ENCODE results near the gene PKD1. TPM values are rescaled to one million over a fixed set of nuclear protein-coding genes. Genes with fewer than 3 reads are reported as not detected.
"Not testable (repeated sequence)": the region's sequence is repeated elsewhere in the genome, so short reads cannot be mapped to it uniquely, and the experiment has no call there.

PKD1 gene
- total and polyA plus RNA-seq, 7 experiments from 2014 or later = 4.9 to 153 (median 97.6) TPM

- H3K9me3 Mint-ChIP-seq; H3K27ac Mint-ChIP-seq; ATAC-seq; H3K4me3 ChIP-seq (ENCODE audit: low read length); H3K9me3 ChIP-seq (ENCODE audit: control insufficient read depth in 2 of 3, low read length in 3 of 3); CTCF ChIA-PET; POLR2A ChIA-PET; H3K27me3 ChIP-seq (ENCODE audit: control insufficient read depth in 2 of 2, insufficient read depth in 2 of 2, low read length in 2 of 2); H3K4me3 Mint-ChIP-seq; DNase-seq; H3K27ac ChIP-seq (ENCODE audit: low read depth, low read length); H3K4me1 ChIP-seq (ENCODE audit: control insufficient read depth in 2 of 2, insufficient read depth in 2 of 2, low read length in 2 of 2); intact Hi-C loops (cut with micrococcal nuclease); H3K27me3 Mint-ChIP-seq; H3K36me3 Mint-ChIP-seq: not testable (repeated sequence)
- H3K36me3 ChIP-seq (ENCODE audit: control insufficient read depth in 2 of 3, insufficient read depth in 3 of 3, low read length in 3 of 3) = peaks cover 0 to 17% (median 0%) of the 10 kb centered on the region in 3 experiments
- H3K4me1 Mint-ChIP-seq = peaks cover 0 to 12% (median 9%) of the 10 kb centered on the region in 7 donors
Measured at GRCh38 chr16:2116428-2116827, 19.3 kb downstream of the PKD1 start.

- Mint-ChIP-seq H3K27me3 (no peaks in the 10 kb centered on the region), H3K4me1 (peaks cover 0 to 5% (median 4%) of the 10 kb centered on the region in 7 donors), H3K4me3 (no peak overlapping the region), H3K36me3 (no peaks in the 10 kb centered on the region), H3K27ac (no peak overlapping the region), H3K9me3 (no peaks in the 10 kb centered on the region)
- no peak for ATAC-seq
- intact Hi-C loops (cut with micrococcal nuclease) = no loop called here
- H3K27me3 ChIP-seq (ENCODE audit: control insufficient read depth in 2 of 2, insufficient read depth in 2 of 2, low read length in 2 of 2) = no peaks in the 10 kb centered on the region
- no peak overlapping the region for H3K27ac ChIP-seq (ENCODE audit: low read depth, low read length)
- no peak overlapping the region for H3K4me3 ChIP-seq (ENCODE audit: low read length)
- POLR2A ChIA-PET = no interaction called here
- H3K4me1 ChIP-seq (ENCODE audit: control insufficient read depth in 2 of 2, insufficient read depth in 2 of 2, low read length in 2 of 2) = no peaks in the 10 kb centered on the region
- H3K9me3 ChIP-seq (ENCODE audit: control insufficient read depth in 2 of 3, low read length in 3 of 3) = no peaks in the 10 kb centered on the region
- H3K36me3 ChIP-seq (ENCODE audit: control insufficient read depth in 2 of 3, insufficient read depth in 3 of 3, low read length in 3 of 3) = peaks cover 0 to 25% (median 0%) of the 10 kb centered on the region in 3 experiments
- DNase-seq = no peak
- CTCF ChIA-PET = no interaction called here
Measured at GRCh38 chr16:2115591-2115973, 20.1 kb downstream of the PKD1 start.

- H3K9me3 Mint-ChIP-seq; intact Hi-C loops (cut with micrococcal nuclease); H3K36me3 Mint-ChIP-seq; H3K4me1 ChIP-seq (ENCODE audit: control insufficient read depth in 2 of 2, insufficient read depth in 2 of 2, low read length in 2 of 2); H3K9me3 ChIP-seq (ENCODE audit: control insufficient read depth in 2 of 3, low read length in 3 of 3); H3K4me3 ChIP-seq (ENCODE audit: low read length); H3K4me3 Mint-ChIP-seq; CTCF ChIA-PET; H3K27ac ChIP-seq (ENCODE audit: low read depth, low read length); POLR2A ChIA-PET; H3K27me3 Mint-ChIP-seq; ATAC-seq; H3K27me3 ChIP-seq (ENCODE audit: control insufficient read depth in 2 of 2, insufficient read depth in 2 of 2, low read length in 2 of 2); H3K4me1 Mint-ChIP-seq; DNase-seq: not testable (repeated sequence)
- H3K27ac Mint-ChIP-seq = peak overlapping the region in 1 of 9 donors; percentile 25
- peaks cover 0 to 25% (median 0%) of the 10 kb centered on the region in 3 experiments for H3K36me3 ChIP-seq (ENCODE audit: control insufficient read depth in 2 of 3, insufficient read depth in 3 of 3, low read length in 3 of 3)
Measured at GRCh38 chr16:2114885-2115590, 20.7 kb downstream of the PKD1 start.

GRCh38 chr16:2114225-2114624 is 21.5 kb downstream of the PKD1 start:
- H3K36me3 Mint-ChIP-seq; CTCF ChIA-PET; DNase-seq; H3K9me3 ChIP-seq (ENCODE audit: control insufficient read depth in 2 of 3, low read length in 3 of 3); H3K9me3 Mint-ChIP-seq; POLR2A ChIA-PET; H3K27me3 Mint-ChIP-seq; H3K27ac Mint-ChIP-seq; H3K4me1 Mint-ChIP-seq; ATAC-seq; H3K27ac ChIP-seq (ENCODE audit: low read depth, low read length); H3K4me1 ChIP-seq (ENCODE audit: control insufficient read depth in 2 of 2, insufficient read depth in 2 of 2, low read length in 2 of 2); H3K4me3 Mint-ChIP-seq; H3K27me3 ChIP-seq (ENCODE audit: control insufficient read depth in 2 of 2, insufficient read depth in 2 of 2, low read length in 2 of 2); H3K4me3 ChIP-seq (ENCODE audit: low read length); intact Hi-C loops (cut with micrococcal nuclease): not testable (repeated sequence)
- H3K36me3 ChIP-seq (ENCODE audit: control insufficient read depth in 2 of 3, insufficient read depth in 3 of 3, low read length in 3 of 3) = peaks cover 0 to 25% (median 0%) of the 10 kb centered on the region in 3 experiments

GRCh38 chr16:2112539-2113106 is 23.1 kb downstream of the PKD1 start:
- H3K27ac Mint-ChIP-seq; H3K27ac ChIP-seq (ENCODE audit: low read depth, low read length); H3K4me1 ChIP-seq (ENCODE audit: control insufficient read depth in 2 of 2, insufficient read depth in 2 of 2, low read length in 2 of 2); CTCF ChIA-PET; H3K9me3 ChIP-seq (ENCODE audit: control insufficient read depth in 2 of 3, low read length in 3 of 3); intact Hi-C loops (cut with micrococcal nuclease); ATAC-seq; H3K27me3 ChIP-seq (ENCODE audit: control insufficient read depth in 2 of 2, insufficient read depth in 2 of 2, low read length in 2 of 2); H3K27me3 Mint-ChIP-seq; H3K9me3 Mint-ChIP-seq; POLR2A ChIA-PET; H3K36me3 Mint-ChIP-seq; H3K4me1 Mint-ChIP-seq; DNase-seq; H3K4me3 Mint-ChIP-seq; H3K4me3 ChIP-seq (ENCODE audit: low read length): not testable (repeated sequence)
- H3K36me3 ChIP-seq (ENCODE audit: control insufficient read depth in 2 of 3, insufficient read depth in 3 of 3, low read length in 3 of 3) = peaks cover 0 to 33% (median 0%) of the 10 kb centered on the region in 3 experiments

GRCh38 chr16:2111412-2112335 is 24.0 kb downstream of the PKD1 start:
- H3K27me3 ChIP-seq (ENCODE audit: control insufficient read depth in 2 of 2, insufficient read depth in 2 of 2, low read length in 2 of 2); CTCF ChIA-PET; H3K4me3 Mint-ChIP-seq; H3K27ac Mint-ChIP-seq; H3K36me3 Mint-ChIP-seq; H3K9me3 ChIP-seq (ENCODE audit: control insufficient read depth in 2 of 3, low read length in 3 of 3); H3K9me3 Mint-ChIP-seq; H3K4me1 ChIP-seq (ENCODE audit: control insufficient read depth in 2 of 2, insufficient read depth in 2 of 2, low read length in 2 of 2); H3K27me3 Mint-ChIP-seq; ATAC-seq; H3K27ac ChIP-seq (ENCODE audit: low read depth, low read length); intact Hi-C loops (cut with micrococcal nuclease); H3K4me1 Mint-ChIP-seq; DNase-seq; POLR2A ChIA-PET; H3K4me3 ChIP-seq (ENCODE audit: low read length): not testable (repeated sequence)
- peaks cover 0 to 38% (median 0%) of the 10 kb centered on the region in 3 experiments for H3K36me3 ChIP-seq (ENCODE audit: control insufficient read depth in 2 of 3, insufficient read depth in 3 of 3, low read length in 3 of 3)
